ENCODE data around the gene ABCC5. TPM values are rescaled to one million over a fixed set of nuclear protein-coding genes. Genes with fewer than 3 reads are reported as not detected.

ABCC5 gene
- total and polyA plus RNA-seq, 9 donors: 15.8 to 28.7 (median 21.8) TPM

Other genes with a start within 250 kb of the ABCC5 start
- 31.3 TPM for gene MAP6D1, start 192.3 kb downstream of the ABCC5 start, total RNA-seq
- 10 to 100 TPM; 24.0 to 47.1 (median 36.3) TPM for gene MAP6D1, start 192.3 kb downstream of the ABCC5 start, polyA plus RNA-seq (ENCODE audit: insufficient read depth in 1 of 8, insufficient read length in 8 of 8, low replicate concordance in 1 of 8)
- 42.0 TPM for gene PARL, start 133.0 kb downstream of the ABCC5 start, total RNA-seq
- 10 to 100 TPM; 25.2 to 41.0 (median 33.7) TPM for gene PARL, start 133.0 kb downstream of the ABCC5 start, polyA plus RNA-seq (ENCODE audit: insufficient read depth in 1 of 8, insufficient read length in 8 of 8, low replicate concordance in 1 of 8)
- not detected for gene HTR3D, start 13.9 kb upstream of the ABCC5 start, total RNA-seq
- gene HTR3D, start 13.9 kb upstream of the ABCC5 start, polyA plus RNA-seq (ENCODE audit: insufficient read depth in 1 of 8, insufficient read length in 8 of 8, low replicate concordance in 1 of 8): not detected
- gene HTR3C, start 35.2 kb upstream of the ABCC5 start, total RNA-seq: not detected
- gene HTR3C, start 35.2 kb upstream of the ABCC5 start, polyA plus RNA-seq (ENCODE audit: insufficient read depth in 1 of 8, insufficient read length in 8 of 8, low replicate concordance in 1 of 8): not detected
- not detected for gene HTR3E, start 79.2 kb upstream of the ABCC5 start, total RNA-seq
- under 1 TPM in 1 of 8 donors, not detected in 7; 0.07 TPM for gene HTR3E, start 79.2 kb upstream of the ABCC5 start, polyA plus RNA-seq (ENCODE audit: insufficient read depth in 1 of 8, insufficient read length in 8 of 8, low replicate concordance in 1 of 8)
- 32.6 TPM for gene EIF2B5, start 117.5 kb upstream of the ABCC5 start, total RNA-seq
- 10 to 100 TPM; 35.6 to 41.0 (median 38.5) TPM for gene EIF2B5, start 117.5 kb upstream of the ABCC5 start, polyA plus RNA-seq (ENCODE audit: insufficient read depth in 1 of 8, insufficient read length in 8 of 8, low replicate concordance in 1 of 8)
- 37.1 TPM for gene DVL3, start 137.5 kb upstream of the ABCC5 start, total RNA-seq
- 10 to 100 TPM; 69.4 to 96.9 (median 88.0) TPM for gene DVL3, start 137.5 kb upstream of the ABCC5 start, polyA plus RNA-seq (ENCODE audit: insufficient read depth in 1 of 8, insufficient read length in 8 of 8, low replicate concordance in 1 of 8)
- 130 TPM for gene AP2M1, start 157.0 kb upstream of the ABCC5 start, total RNA-seq
- 100 to 1,000 TPM; 191 to 255 (median 218) TPM for gene AP2M1, start 157.0 kb upstream of the ABCC5 start, polyA plus RNA-seq (ENCODE audit: insufficient read depth in 1 of 8, insufficient read length in 8 of 8, low replicate concordance in 1 of 8)
- gene ABCF3, start 168.3 kb upstream of the ABCC5 start, total RNA-seq: 33.0 TPM
- 10 to 100 TPM; 42.0 to 54.5 (median 48.8) TPM for gene ABCF3, start 168.3 kb upstream of the ABCC5 start, polyA plus RNA-seq (ENCODE audit: insufficient read depth in 1 of 8, insufficient read length in 8 of 8, low replicate concordance in 1 of 8)
- gene VWA5B2, start 211.7 kb upstream of the ABCC5 start, total RNA-seq: 0.04 TPM
- 1 to 10 TPM in 1 of 8 donors, under 1 TPM in 7; 0.23 to 1.2 (median 0.42) TPM for gene VWA5B2, start 211.7 kb upstream of the ABCC5 start, polyA plus RNA-seq (ENCODE audit: insufficient read depth in 1 of 8, insufficient read length in 8 of 8, low replicate concordance in 1 of 8)
- gene ALG3, start 231.1 kb upstream of the ABCC5 start, total RNA-seq: 9.6 TPM
- 10 to 100 TPM; 21.5 to 28.0 (median 23.2) TPM for gene ALG3, start 231.1 kb upstream of the ABCC5 start, polyA plus RNA-seq (ENCODE audit: insufficient read depth in 1 of 8, insufficient read length in 8 of 8, low replicate concordance in 1 of 8)
- 1.6 TPM for gene EEF1AKMT4, start 231.8 kb upstream of the ABCC5 start, total RNA-seq
- 1 to 10 TPM; 1.0 to 2.1 (median 1.6) TPM for gene EEF1AKMT4, start 231.8 kb upstream of the ABCC5 start, polyA plus RNA-seq (ENCODE audit: insufficient read depth in 1 of 8, insufficient read length in 8 of 8, low replicate concordance in 1 of 8)
- gene CAMK2N2, start 243.7 kb upstream of the ABCC5 start, total RNA-seq: 0.04 TPM
- under 1 TPM in 2 of 8 donors, not detected in 6; 0.10 to 0.16 TPM for gene CAMK2N2, start 243.7 kb upstream of the ABCC5 start, polyA plus RNA-seq (ENCODE audit: insufficient read depth in 1 of 8, insufficient read length in 8 of 8, low replicate concordance in 1 of 8)